Astrocyte (in vitro differentiated cells and primary cell): Measurements from ENCODE around the gene CD37. TPM values are rescaled to one million over a fixed set of nuclear protein-coding genes. Genes with fewer than 3 reads are reported as not detected.

Source experiments
- DNase-seq: peaks from one replicate; pipeline ENCODE4 v3.0.0-alpha.2; 2010; ENCODE audit warnings: low read depth
- FAIRE-seq: peaks from 2 replicates; lab custom pipeline; 2011; peaks lifted over from hg19 to GRCh38; lab: Jason Lieb, UNC
- H2AFZ ChIP-seq: 2 replicates; pipeline ENCODE4 v1.6.0; 2012; ENCODE audit warnings: low read depth, low read length, inconsistent platforms
- H3K27ac ChIP-seq: 2 replicates; pipeline ENCODE4 v1.5.1; 2011; ENCODE audit warnings: low read depth, low read length, inconsistent platforms
- H3K27me3 ChIP-seq: 2 replicates; pipeline ENCODE4 v1.6.0; 2011; ENCODE audit warnings: low read length, inconsistent platforms; ENCODE audit not compliant: insufficient read depth
- H3K36me3 ChIP-seq: 2 replicates; pipeline ENCODE4 v1.5.1; 2011; ENCODE audit warnings: low read length, inconsistent platforms; ENCODE audit not compliant: insufficient read depth
- H3K4me1 ChIP-seq: 2 replicates; pipeline ENCODE4 v1.5.1; 2011; ENCODE audit warnings: low read length, inconsistent platforms; ENCODE audit not compliant: insufficient read depth
- H3K4me2 ChIP-seq: 2 replicates; pipeline ENCODE4 v1.6.0; 2012; ENCODE audit warnings: low read length, inconsistent platforms
- H3K4me3 ChIP-seq: 2 replicates; pipeline ENCODE4 v1.5.1; 2011; ENCODE audit warnings: low read depth, mild to moderate bottlenecking, low read length, inconsistent platforms; ENCODE audit not compliant: insufficient read depth
- H3K79me2 ChIP-seq: 2 replicates; pipeline ENCODE4 v1.6.0; 2012; ENCODE audit warnings: mild to moderate bottlenecking, low read length, inconsistent platforms; ENCODE audit not compliant: insufficient read depth
- H3K9ac ChIP-seq: 2 replicates; pipeline ENCODE4 v1.6.0; 2012; ENCODE audit warnings: mild to moderate bottlenecking, low read length, inconsistent platforms
- H3K9me3 ChIP-seq: 2 replicates; pipeline ENCODE4 v1.5.1; 2012; ENCODE audit warnings: low read depth, mild to moderate bottlenecking, low read length, inconsistent platforms; ENCODE audit not compliant: insufficient read depth
- H4K20me1 ChIP-seq: 2 replicates; pipeline ENCODE4 v1.6.0; 2012; ENCODE audit warnings: low read length, inconsistent platforms; ENCODE audit not compliant: insufficient read depth
- H3K27ac Mint-ChIP-seq: one replicate; pipeline ENCODE4 v1.8.0; 2021; ENCODE audit warnings: mild to moderate bottlenecking, mixed read lengths; ENCODE audit not compliant: unreplicated experiment
- H3K27me3 Mint-ChIP-seq: one replicate; pipeline ENCODE4 v1.8.0; 2021; ENCODE audit warnings: low read depth, mixed read lengths; ENCODE audit not compliant: unreplicated experiment
- H3K36me3 Mint-ChIP-seq: one replicate; pipeline ENCODE4 v1.8.0; 2021; ENCODE audit warnings: low read depth, mixed read lengths; ENCODE audit not compliant: unreplicated experiment
- H3K4me1 Mint-ChIP-seq: one replicate; pipeline ENCODE4 v1.8.0; 2021; ENCODE audit warnings: low read depth, mixed read lengths; ENCODE audit not compliant: unreplicated experiment
- H3K4me3 Mint-ChIP-seq: one replicate; pipeline ENCODE4 v1.8.0; 2021; ENCODE audit warnings: mild to moderate bottlenecking, moderate library complexity, mixed read lengths; ENCODE audit not compliant: unreplicated experiment
- H3K9me3 Mint-ChIP-seq: one replicate; pipeline ENCODE4 v1.8.0; 2021; ENCODE audit warnings: mild to moderate bottlenecking, mixed read lengths; ENCODE audit not compliant: unreplicated experiment
- EZH2 ChIP-seq: IDR thresholded peaks from 2 replicates; pipeline ENCODE4 v1.6.1; 2012; ENCODE audit warnings: mild to moderate bottlenecking, low read length, inconsistent platforms; ENCODE audit not compliant: insufficient read depth
- total RNA-seq: library from RNA; stranded (reverse); gene quantifications from 2 replicates; pipeline ENCODE4 v1.2.1, GENCODE V29; 2021
- TF ChIP-seq, protein P1 (sequence below): IDR thresholded peaks from 2 replicates; pipeline ENCODE4 v1.5.1; 2011; ENCODE audit warnings: low read depth, mild to moderate bottlenecking, inconsistent platforms, low read length, moderate library complexity; ENCODE audit not compliant: insufficient read depth

Gene CD37
- total RNA-seq, 1 donor from 2014 or later = 0.20 TPM

DNA sequence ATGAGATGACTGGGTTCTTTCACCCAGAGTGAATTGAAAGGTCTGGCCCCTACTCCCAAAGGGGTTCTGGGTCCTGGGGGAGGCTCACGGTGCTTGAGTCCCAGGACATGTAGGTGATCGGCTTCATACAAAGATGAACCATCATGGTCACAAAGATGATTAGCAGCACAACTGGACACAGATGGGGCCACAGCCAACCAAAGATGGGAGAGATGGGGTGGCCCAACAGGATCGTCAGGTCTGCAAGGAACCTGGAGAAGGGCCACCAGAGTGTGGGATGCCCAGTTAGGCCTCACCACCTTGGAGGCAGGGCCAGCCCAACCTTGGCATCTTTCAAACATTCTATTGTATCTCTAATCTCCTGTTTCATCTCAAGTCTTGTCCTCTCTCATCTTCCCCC lies 44.7 kb upstream of the CD37 start:
- no peaks in the 10 kb centered on the region for H3K36me3 ChIP-seq
- no peak overlapping the region for H2AFZ ChIP-seq
- Mint-ChIP-seq H3K9me3 (peaks cover 11% of the 10 kb centered on the region), H3K36me3 (peaks cover 2% of the 10 kb centered on the region), H3K4me1 (no peaks in the 10 kb centered on the region), H3K4me3 (no peak overlapping the region), H3K27ac (no peak overlapping the region), H3K27me3 (peaks cover 20% of the 10 kb centered on the region)
- no peaks in the 10 kb centered on the region for H3K4me1 ChIP-seq
- H4K20me1 ChIP-seq = no peaks in the 10 kb centered on the region
- no peak overlapping the region for H3K4me2 ChIP-seq
- no peak for FAIRE-seq
- H3K4me3 ChIP-seq = no peak overlapping the region
- H3K27ac ChIP-seq = no peak overlapping the region
- peaks cover 3% of the 10 kb centered on the region for H3K27me3 ChIP-seq
- H3K79me2 ChIP-seq = no peaks in the 10 kb centered on the region
- no peak overlapping the region for H3K9ac ChIP-seq
- DNase-seq = no peak
- peaks cover 4% of the 10 kb centered on the region for H3K9me3 ChIP-seq
- TF ChIP-seq EZH2 = no peak
- TF ChIP-seq, protein P1, sequence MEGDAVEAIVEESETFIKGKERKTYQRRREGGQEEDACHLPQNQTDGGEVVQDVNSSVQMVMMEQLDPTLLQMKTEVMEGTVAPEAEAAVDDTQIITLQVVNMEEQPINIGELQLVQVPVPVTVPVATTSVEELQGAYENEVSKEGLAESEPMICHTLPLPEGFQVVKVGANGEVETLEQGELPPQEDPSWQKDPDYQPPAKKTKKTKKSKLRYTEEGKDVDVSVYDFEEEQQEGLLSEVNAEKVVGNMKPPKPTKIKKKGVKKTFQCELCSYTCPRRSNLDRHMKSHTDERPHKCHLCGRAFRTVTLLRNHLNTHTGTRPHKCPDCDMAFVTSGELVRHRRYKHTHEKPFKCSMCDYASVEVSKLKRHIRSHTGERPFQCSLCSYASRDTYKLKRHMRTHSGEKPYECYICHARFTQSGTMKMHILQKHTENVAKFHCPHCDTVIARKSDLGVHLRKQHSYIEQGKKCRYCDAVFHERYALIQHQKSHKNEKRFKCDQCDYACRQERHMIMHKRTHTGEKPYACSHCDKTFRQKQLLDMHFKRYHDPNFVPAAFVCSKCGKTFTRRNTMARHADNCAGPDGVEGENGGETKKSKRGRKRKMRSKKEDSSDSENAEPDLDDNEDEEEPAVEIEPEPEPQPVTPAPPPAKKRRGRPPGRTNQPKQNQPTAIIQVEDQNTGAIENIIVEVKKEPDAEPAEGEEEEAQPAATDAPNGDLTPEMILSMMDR = no peak

GRCh38 chr19:49294401-49294800 lies 40.8 kb upstream of the CD37 start:
- Histone ChIP-seq H3K4me3 (no peak overlapping the region), H3K4me2 (no peak overlapping the region), H3K79me2 (no peaks in the 10 kb centered on the region), H3K36me3 (no peaks in the 10 kb centered on the region), H3K4me1 (no peaks in the 10 kb centered on the region), H3K9ac (no peak overlapping the region), H3K27ac (no peak overlapping the region), H3K9me3 (no peaks in the 10 kb centered on the region), H4K20me1 (no peaks in the 10 kb centered on the region), H3K27me3 (no peaks in the 10 kb centered on the region), H2AFZ (no peak overlapping the region)
- TF ChIP-seq, protein P1 = no peak
- TF ChIP-seq EZH2 = no peak
- H3K36me3 Mint-ChIP-seq = no peaks in the 10 kb centered on the region
- no peak overlapping the region for H3K27ac Mint-ChIP-seq
- H3K4me1 Mint-ChIP-seq = no peaks in the 10 kb centered on the region
- DNase-seq (no peak), FAIRE-seq (no peak)
- peaks cover 5% of the 10 kb centered on the region for H3K9me3 Mint-ChIP-seq
- no peak overlapping the region for H3K4me3 Mint-ChIP-seq
- H3K27me3 Mint-ChIP-seq = peaks cover 2% of the 10 kb centered on the region

- Mint-ChIP-seq H3K27me3 (peaks cover 2% of the 10 kb centered on the region), H3K36me3 (no peaks in the 10 kb centered on the region), H3K27ac (no peak overlapping the region), H3K4me1 (no peaks in the 10 kb centered on the region), H3K4me3 (no peak overlapping the region), H3K9me3 (peaks cover 5% of the 10 kb centered on the region)
- Histone ChIP-seq H3K27ac (no peak overlapping the region), H4K20me1 (no peaks in the 10 kb centered on the region), H3K27me3 (no peaks in the 10 kb centered on the region), H3K79me2 (no peaks in the 10 kb centered on the region), H3K36me3 (no peaks in the 10 kb centered on the region), H3K9ac (no peak overlapping the region), H3K9me3 (no peaks in the 10 kb centered on the region), H2AFZ (no peak overlapping the region), H3K4me2 (no peak overlapping the region), H3K4me3 (no peak overlapping the region), H3K4me1 (no peaks in the 10 kb centered on the region)
- no peak for TF ChIP-seq EZH2
- TF ChIP-seq, protein P1 = no peak
- DNase-seq = no peak
- FAIRE-seq = no peak
These were observed 39.9 kb upstream of the CD37 start for GRCh38 chr19:49295208-49295880.
